ENCODE results near the gene EDC3.
A peak's percentile ranks its signal among the peaks of the same experiment; 100 is the strongest.
"Not testable (repeated sequence)": the region's sequence is repeated elsewhere in the genome, so short reads cannot be mapped to it uniquely, and the experiment has no call there.

The EDC3 gene

GRCh38 chr15:74608786-74609185, 87.0 kb downstream of the EDC3 start:
- DNase-seq, result no peak

DNA sequence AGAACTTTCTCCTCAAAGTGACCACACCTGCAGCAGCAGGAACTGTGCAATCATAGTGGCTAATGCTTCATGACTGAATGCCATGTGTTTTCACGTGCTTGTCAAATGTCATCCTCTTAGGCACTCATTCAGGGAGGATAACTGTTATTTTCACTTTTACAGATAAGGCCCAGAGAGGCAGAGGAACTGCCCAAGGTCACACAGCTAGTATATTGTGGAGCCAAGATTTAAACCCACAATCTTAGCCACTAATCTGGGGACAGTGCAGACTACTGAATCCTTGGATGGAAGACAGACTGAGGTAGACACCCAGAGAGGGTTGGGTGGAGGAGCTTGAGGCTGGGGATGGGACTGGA, 90.1 kb downstream of the EDC3 start:
- DNase-seq, result no peak

DNA sequence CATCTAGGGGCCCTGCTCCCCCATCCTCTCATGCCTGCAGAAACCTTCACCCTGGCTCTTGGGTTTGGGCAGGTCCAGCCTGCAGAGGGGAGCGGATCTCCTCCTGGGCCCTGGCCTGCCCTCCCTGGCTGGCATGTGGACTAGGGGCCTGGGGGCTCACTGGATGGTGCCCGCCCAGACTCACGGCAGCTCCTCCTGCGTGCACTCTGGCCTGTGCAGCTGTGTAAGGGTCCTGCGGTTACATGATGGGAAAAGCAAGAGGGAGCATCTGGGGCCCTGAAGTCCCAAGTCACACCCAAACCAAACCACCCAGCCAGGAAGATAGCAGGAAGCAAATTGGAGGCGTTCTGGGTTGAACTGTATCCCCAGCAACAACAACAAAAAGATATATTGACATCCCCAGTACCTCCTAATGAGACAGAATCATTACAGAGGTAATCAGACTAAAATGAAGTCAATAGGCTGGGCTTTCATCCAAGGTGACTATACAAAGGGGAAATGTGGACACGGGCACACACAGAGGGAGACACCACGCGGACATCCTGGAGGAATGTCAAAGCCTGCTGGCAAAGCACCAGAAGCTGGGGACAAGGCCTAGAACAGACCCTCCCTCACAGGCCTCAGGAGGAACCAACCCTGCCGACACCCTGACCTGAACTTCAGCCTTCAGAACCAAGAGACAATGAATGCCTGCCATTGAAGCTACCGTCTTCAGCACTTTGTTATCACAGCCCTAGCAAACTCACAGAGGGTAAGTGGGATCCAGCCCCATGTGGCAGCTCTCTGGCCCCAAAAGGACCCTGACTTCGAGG, 90.6 kb downstream of the EDC3 start:
- DNase-seq, result no peak

- DNase-seq, result no peak
Observed at GRCh38 chr15:74603789-74604705, 91.8 kb downstream of the EDC3 start.

- no peak for DNase-seq
Observed at GRCh38 chr15:74603026-74603788, 92.6 kb downstream of the EDC3 start.

DNA sequence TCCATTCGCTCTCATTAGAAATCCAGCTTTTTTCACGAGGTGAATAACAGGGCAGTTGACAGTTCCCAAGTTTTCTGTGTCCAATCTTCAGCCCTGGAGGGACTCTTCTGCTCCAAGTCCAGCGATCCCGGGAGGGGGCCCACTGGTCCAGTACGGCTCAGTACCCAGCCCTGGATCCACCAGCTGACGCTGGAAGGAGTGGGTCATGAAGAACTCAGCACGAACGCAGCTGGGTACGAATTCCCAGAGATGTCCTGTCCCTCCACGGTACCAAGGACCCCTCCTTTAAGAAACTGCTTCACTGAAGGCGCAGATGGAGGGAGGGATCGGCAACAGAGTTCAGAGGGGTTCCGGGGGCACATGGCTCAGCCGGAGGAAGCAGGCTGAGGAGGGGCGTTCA, 96.7 kb downstream of the EDC3 start:
- no peak for DNase-seq

GRCh38 chr15:74598126-74598842, 97.5 kb downstream of the EDC3 start:
- DNase-seq, result peak; percentile 61 to 71 (median 64)

GRCh38 chr15:74597146-74597705, 98.6 kb downstream of the EDC3 start:
- DNase-seq, result not testable (repeated sequence)

DNA sequence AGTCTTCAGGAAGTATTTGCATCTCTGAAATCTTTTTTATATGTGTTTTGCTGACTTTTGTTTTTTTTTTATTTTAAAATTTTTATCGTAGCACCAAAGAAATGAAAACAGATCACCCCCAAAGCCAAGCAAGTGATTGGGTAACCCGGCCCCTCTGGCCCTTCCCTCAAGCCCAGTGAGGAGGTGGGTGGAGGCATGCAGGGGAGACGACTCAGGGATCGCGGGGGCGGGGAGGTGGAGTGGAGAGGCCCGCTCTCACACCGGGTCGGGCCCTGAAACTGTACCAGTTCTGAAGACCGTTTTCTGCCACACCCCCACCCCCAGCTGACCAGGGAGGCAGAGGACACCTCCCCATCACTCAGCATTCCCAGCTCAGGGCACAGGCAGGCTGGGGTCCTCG, 99.1 kb downstream of the EDC3 start:
- DNase-seq, result not testable (repeated sequence)

- no peak for DNase-seq
Observed at GRCh38 chr15:74595271-74595670, 100.6 kb downstream of the EDC3 start.

GRCh38 chr15:74594455-74594854, 101.4 kb downstream of the EDC3 start:
- no peak for DNase-seq

DNA sequence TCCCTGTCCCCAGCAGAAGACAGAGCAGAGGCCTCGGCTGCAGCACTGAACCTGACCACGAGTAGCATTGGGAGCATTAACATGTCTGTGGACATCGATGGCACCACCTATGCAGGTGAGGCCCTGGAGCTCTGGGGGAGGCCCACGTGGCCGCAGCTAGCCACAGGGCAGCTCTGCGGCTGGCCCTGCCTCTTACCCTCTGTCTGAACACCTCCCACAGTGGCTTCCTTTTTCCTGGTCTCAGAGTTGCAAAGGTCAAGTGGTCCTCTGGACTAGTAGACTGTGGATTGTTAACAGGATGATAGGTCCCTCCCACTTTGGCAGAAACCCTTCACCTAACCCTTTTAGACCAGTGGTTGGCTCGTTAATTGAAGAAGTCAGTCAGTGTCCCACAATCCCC, 102.7 kb downstream of the EDC3 start:
- no peak for DNase-seq

DNA sequence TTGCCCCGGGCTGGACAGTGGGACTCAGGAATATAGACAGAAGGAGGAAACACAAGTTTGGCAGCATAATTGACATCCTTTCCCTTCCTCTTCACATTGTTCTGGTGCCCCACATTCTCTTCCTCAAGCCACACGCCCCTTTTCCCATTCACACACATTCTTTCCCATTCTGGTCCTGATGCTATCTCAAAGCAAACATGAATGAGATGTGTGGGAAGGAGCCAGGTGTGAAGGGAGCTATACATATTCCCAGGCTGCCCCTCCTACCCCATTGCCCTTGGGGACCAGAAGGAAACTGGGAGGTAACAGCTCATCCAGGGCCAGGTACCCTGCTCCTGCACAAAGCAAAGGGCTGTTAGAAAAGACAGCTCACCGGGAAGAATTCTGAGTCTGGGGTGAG, 103.6 kb downstream of the EDC3 start:
- DNase-seq, result no peak

GRCh38 chr15:74589826-74590225, 106.0 kb downstream of the EDC3 start:
- no peak for DNase-seq

- DNase-seq, result no peak
Observed at GRCh38 chr15:74585857-74586256, 110.0 kb downstream of the EDC3 start.

GRCh38 chr15:74585191-74585590, 110.6 kb downstream of the EDC3 start:
- DNase-seq, result no peak

DNA sequence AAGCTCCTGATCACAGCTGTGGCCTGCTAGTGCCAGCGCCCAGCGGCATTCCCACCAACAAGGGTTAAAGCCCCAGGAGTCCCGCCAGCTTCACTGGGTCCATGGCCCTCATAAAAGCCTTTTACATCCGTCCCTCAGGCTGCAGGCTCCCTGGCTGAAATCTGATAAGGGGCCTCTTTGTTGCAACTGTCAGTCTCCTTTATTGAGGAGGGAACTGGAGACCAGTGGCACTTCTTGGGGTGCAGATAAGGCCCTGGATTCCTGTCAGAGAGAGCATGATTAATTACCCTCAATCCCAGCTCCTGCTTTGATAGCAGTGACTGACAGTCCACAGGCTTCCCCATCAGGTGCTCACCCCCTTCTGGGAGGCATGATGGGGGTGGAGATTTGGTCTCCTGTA, 111.0 kb downstream of the EDC3 start:
- DNase-seq, result no peak

GRCh38 chr15:74584204-74584603, 111.6 kb downstream of the EDC3 start:
- no peak for DNase-seq

All from activated CD4-positive, CD25-positive, alpha-beta regulatory T cell (primary cell).